Motor neuron (in vitro differentiated cells): Measurements from ENCODE around the gene FTSJ3. TPM values are rescaled to one million over a fixed set of nuclear protein-coding genes. Genes with fewer than 3 reads are reported as not detected.
"Not testable (repeated sequence)": the region's sequence is repeated elsewhere in the genome, so short reads cannot be mapped to it uniquely, and the experiment has no call there.

ENCODE experiments used
- ATAC-seq, 8 experiments: fragments of 200-7000 bp; cut with Tn5 transposase; replicated peaks in 6 of 8; 2 replicates each; pipeline ENCODE4 v1.8.0; 2021; ENCODE audit warnings: mild to moderate bottlenecking in 8 of 8, moderate library complexity in 8 of 8
- H3K27ac ChIP-seq, 2 donors: fragments of 250-450 bp; sonication (Bioruptor Pico); 2 replicates each; pipeline ENCODE4 v1.9.0; 2021; ENCODE audit warnings: antibody characterized with exemption in 2 of 2, mild to moderate bottlenecking in 2 of 2, moderate library complexity in 1 of 2
- H3K4me1 ChIP-seq, 2 donors: fragments of 250-450 bp; sonication (Bioruptor Pico); replicated peaks in 1 of 2; 2 replicates each; pipeline ENCODE4 v1.6.1; 2021; ENCODE audit warnings: antibody characterized with exemption in 2 of 2, mild to moderate bottlenecking in 2 of 2, moderate library complexity in 1 of 2
- H3K4me3 ChIP-seq, 5 donors: fragments of 250-450 bp; sonication (Bioruptor Pico); 2 replicates each; pipeline ENCODE4 v1.9.0; 2021; ENCODE audit warnings: antibody characterized with exemption in 5 of 5, mild to moderate bottlenecking in 5 of 5, moderate library complexity in 4 of 5
- WGBS, 10 experiments: fragments of 450-650 bp; shearing (Covaris generic); methylation state at CpG; one replicate each; pipeline ENCODE4 v1.0.0; 2022; 5-methylcytosine and 5-hydroxymethylcytosine counted together
- in situ Hi-C, 9 experiments: fragments of 400-800 bp; cut with MboI; loops; one replicate each; pipeline ENCODE4 v1.15.0; 2021; ENCODE audit warnings: low sequenced_read_pairs in 9 of 9, low pct_unique_long_range_greater_than_20kb in 2 of 9; ENCODE audit not compliant: unreplicated experiment in 9 of 9
- total RNA-seq, 8 experiments: library from RNA; unstranded; fragments of 300-600 nt; gene quantifications; 2 replicates each; pipeline versions ENCODE4 v1.2.3 to v1.2.4, GENCODE V29; 2022

FTSJ3 gene
- total RNA-seq = 10 to 100 TPM; 26.3 to 69.5 (median 38.7) TPM

GRCh38 chr17:63827002-63827800 lies at the start of gene FTSJ3, which contains the start of gene PSMC5:
Gene FTSJ3, minus strand, starts transcription at chr17:63827663. Its CDS starts 761 bp downstream, at chr17:63826902.
Gene PSMC5, plus strand, starts transcription at chr17:63827431. Its CDS starts 60 bp downstream, at chr17:63827491.
- Histone ChIP-seq H3K4me1 (peaks cover 9 to 10% of the 10 kb centered on the region in 2 donors), H3K27ac (peak within 1 kb of the TSS; percentile 97 to 99), H3K4me3 (peak within 1 kb of the TSS; percentile 72 to 95 (median 74))
- WGBS, 10 experiments = 0 to 7% (median 0%) methylated on average over 1 to 41 of the region's 58 CpGs; no CpG with 5 or more reads in 3 of the 10 experiments
- ATAC-seq = peak; percentile 90 to 95 (median 94)
- in situ Hi-C loops = no loop called here

DNA sequence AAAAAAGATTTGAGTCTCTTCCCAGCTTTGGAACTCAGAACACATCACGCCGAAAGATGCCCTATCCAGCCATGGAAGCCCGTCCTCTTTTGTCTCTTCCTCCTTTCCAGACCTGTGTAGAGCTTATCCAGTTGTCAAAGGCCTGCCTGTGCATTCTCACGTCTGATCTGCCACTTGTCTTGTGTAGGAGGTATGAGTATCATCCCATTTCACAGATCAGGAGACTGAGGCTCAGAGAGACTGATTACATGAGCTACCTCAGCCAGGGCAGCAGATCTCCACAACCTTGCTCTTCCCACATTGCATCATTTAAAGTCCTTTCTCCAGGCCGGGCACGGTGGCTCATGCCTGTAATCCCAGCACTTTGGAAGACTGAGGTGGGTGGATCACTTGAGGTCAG lies 47.2 kb upstream of the FTSJ3 start:
- H3K4me3 ChIP-seq, H3K4me1 ChIP-seq, ATAC-seq, H3K27ac ChIP-seq, in situ Hi-C loops: not testable (repeated sequence)
- WGBS, 10 experiments = 38 to 93% (median 40%) methylated on average over 2 to 4 of the region's 6 CpGs; no CpG with 5 or more reads in 7 of the 10 experiments

- in situ Hi-C loops, ATAC-seq, H3K4me3 ChIP-seq, H3K4me1 ChIP-seq, H3K27ac ChIP-seq: not testable (repeated sequence)
- WGBS, 10 experiments = no CpG with 5 or more reads among the region's 8 CpGs
These were observed 46.7 kb upstream of the FTSJ3 start for GRCh38 chr17:63874061-63874626.

- H3K4me1 ChIP-seq, in situ Hi-C loops, H3K4me3 ChIP-seq, ATAC-seq, H3K27ac ChIP-seq: not testable (repeated sequence)
- no CpG with 5 or more reads among the region's 7 CpGs for WGBS, 10 experiments
These were observed 46.1 kb upstream of the FTSJ3 start, which contains the start of gene CSH2 for GRCh38 chr17:63873577-63873976. Gene CSH2, minus strand, starts transcription at chr17:63873677. Its CDS starts 63 bp downstream, at chr17:63873614.

DNA sequence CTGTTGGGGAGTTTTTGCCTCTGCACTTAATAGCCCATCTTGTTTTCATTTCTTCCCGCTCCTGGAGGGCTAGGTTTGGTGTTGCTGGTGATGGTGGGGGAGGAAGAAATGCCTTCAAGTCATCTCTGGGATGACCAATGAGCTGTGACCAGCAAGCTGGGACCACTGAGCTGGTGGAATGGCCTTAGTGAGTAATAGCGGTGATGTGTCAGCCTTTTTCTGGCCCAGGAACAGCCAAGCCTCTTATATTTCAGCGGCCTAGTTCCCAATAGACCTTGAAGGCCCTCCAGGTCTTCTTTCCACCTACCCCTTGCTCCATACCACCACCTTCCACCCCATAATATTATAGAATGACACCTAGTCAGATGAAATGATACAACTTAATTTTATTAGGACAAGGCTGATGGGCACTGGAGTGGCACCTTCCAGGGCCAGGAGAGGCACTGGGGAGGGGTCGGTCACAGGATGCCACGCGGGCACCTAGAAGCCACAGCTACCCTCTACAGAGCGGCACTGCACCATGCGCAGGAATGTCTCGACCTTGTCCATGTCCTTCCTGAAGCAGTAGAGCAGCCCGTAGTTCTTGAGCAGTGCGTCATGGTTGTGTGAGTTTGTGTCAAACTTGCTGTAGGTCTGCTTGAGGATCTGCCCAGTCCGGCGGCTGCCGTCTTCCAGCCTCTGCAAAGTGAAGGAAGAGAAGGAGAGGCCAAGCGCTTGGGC lies 44.3 kb upstream of the FTSJ3 start:
- H3K27ac ChIP-seq, H3K4me1 ChIP-seq, in situ Hi-C loops, ATAC-seq, H3K4me3 ChIP-seq: not testable (repeated sequence)
- 60 to 82% methylated on average over 1 to 2 of the region's 15 CpGs; no CpG with 5 or more reads in 8 of the 10 experiments for WGBS, 10 experiments

DNA sequence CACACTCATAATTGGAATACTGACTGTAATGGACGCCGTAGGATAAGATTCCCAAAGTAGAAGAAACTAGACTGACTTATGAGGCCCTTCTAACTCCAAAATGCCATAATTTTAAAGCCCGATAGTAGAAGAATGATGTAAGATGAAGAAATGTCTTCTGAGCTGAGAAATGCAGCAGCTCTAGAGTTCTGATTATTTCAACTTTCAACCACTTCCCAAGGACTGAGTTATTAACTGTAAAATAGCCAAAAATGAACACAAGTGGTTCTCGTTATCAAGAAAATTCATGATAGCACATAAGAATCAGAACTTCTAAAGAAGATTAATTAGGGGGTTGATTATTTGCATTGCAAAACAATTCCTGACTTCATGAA lies 42.8 kb upstream of the FTSJ3 start:
- ATAC-seq, H3K4me1 ChIP-seq, H3K4me3 ChIP-seq, in situ Hi-C loops, H3K27ac ChIP-seq: not testable (repeated sequence)
- WGBS, 10 experiments = 14 to 95% (median 82%) methylated on average over 1 to 4 of the region's 4 CpGs; no CpG with 5 or more reads in 3 of the 10 experiments

- H3K27ac ChIP-seq, H3K4me1 ChIP-seq, in situ Hi-C loops, H3K4me3 ChIP-seq: not testable (repeated sequence)
- 0 to 100% (median 58%) methylated on average over 1 to 5 of the region's 9 CpGs; no CpG with 5 or more reads in 4 of the 10 experiments for WGBS, 10 experiments
- ATAC-seq = peak in 3 of 8 experiments; percentile 25 to 40 (median 38)
These were observed 42.2 kb upstream of the FTSJ3 start for GRCh38 chr17:63869491-63870291.

DNA sequence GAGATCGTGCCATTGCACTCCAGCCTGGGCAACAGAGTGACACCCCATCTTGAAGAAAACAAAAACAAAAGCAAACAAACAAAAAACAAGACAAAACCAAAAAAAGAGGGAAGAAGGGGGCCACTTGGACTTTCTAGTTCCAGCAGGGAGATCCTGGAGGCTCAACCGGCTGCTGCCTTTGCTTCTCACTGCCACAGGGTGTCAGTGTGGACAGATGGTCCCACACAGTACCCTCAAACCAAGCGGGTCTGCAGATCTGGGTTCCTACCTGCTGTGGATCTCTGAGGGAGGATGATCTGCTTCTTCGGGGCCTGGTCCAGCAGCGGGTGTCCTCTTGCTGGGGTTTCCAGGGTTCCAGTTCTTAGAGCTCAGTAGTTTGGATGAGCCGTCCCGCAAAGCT lies 39.2 kb upstream of the FTSJ3 start:
- 100% methylated on average over 1 of the region's 7 CpGs; no CpG with 5 or more reads in 6 of the 10 experiments for WGBS, 10 experiments
- H3K4me3 ChIP-seq, in situ Hi-C loops: not testable (repeated sequence)

DNA sequence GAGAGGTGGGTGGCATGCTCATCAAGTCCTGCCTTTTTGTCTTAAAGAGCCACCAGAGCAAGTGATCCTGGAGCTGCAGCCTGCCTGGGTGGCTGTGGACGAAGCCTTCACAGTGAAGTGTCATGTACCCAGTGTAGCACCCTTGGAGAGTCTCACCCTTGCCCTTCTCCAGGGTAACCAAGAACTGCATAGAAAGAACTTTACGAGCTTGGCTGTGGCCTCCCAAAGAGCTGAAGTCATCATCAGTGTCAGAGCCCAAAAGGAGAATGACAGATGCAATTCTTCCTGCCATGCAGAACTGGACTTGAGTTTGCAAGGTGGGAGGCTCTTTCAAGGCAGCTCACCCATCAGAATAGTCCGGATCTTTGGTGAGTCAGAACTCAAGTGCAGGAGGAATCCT lies 31.8 kb upstream of the FTSJ3 start:
- Histone ChIP-seq H3K4me3 (no peak overlapping the region), H3K4me1 (peaks cover 0 to 5% of the 10 kb centered on the region in 2 donors), H3K27ac (no peak overlapping the region)
- in situ Hi-C loops = no loop called here
- peak in 1 of 8 experiments; percentile 24 for ATAC-seq
- 46 to 80% (median 57%) methylated on average over 1 to 3 of the region's 3 CpGs; no CpG with 5 or more reads in 5 of the 10 experiments for WGBS, 10 experiments

More for the DNA sequence above, 39.2 kb upstream of the FTSJ3 start:
- not testable (repeated sequence) for H3K4me1 ChIP-seq, H3K27ac ChIP-seq
- ATAC-seq = peak in 4 of 8 experiments; percentile 16 to 68 (median 56)

DNA sequence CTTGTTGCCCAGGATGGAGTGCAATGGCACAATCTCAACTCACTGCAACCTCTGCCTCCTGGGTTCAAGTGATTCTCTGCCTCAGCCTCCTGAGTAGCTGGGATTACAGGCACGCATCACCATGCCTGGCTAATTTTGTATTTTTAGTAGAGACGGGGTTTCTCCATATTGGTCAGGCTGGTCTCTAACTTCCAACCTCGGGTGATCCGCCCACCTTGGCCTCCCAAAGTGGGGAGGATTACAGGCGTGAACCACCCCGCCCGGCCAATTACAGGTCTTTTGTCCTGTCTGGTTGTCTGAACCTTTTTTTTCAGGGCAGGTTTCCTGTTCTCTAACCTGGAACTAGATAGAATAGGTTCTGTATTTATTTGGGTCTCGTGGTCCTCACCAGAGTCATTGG lies 29.0 kb upstream of the FTSJ3 start:
- H3K4me3 ChIP-seq, in situ Hi-C loops, ATAC-seq, H3K4me1 ChIP-seq, H3K27ac ChIP-seq: not testable (repeated sequence)
- 24 to 100% (median 90%) methylated on average over 2 to 8 of the region's 8 CpGs; no CpG with 5 or more reads in 2 of the 10 experiments for WGBS, 10 experiments

DNA sequence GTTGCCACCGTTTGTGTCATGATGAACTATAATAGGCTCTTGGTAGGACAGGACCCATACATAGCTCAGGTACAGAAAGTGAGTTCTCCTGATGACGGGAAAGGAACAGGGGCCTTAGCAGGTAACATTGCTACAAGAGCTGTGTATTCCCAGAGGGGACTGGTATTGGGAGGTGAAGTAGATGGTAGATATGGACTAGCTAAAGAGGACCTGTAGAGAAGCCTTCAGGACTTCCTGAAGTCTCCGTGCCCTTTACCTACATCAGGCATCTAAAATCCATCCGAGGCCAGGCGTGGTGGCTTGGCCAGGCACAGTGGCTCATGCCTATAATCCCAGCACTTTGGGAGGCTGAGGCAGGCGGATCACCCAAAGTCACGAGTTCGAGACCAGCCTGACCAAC lies 27.7 kb upstream of the FTSJ3 start:
- in situ Hi-C loops = no loop called here
- ATAC-seq = no peak
- H3K4me3 ChIP-seq = no peak overlapping the region
- WGBS, 10 experiments = 0 to 87% (median 56%) methylated on average over 1 to 6 of the region's 8 CpGs; no CpG with 5 or more reads in 2 of the 10 experiments
- H3K27ac ChIP-seq = no peak overlapping the region
- peaks cover 0 to 5% of the 10 kb centered on the region in 2 donors for H3K4me1 ChIP-seq

DNA sequence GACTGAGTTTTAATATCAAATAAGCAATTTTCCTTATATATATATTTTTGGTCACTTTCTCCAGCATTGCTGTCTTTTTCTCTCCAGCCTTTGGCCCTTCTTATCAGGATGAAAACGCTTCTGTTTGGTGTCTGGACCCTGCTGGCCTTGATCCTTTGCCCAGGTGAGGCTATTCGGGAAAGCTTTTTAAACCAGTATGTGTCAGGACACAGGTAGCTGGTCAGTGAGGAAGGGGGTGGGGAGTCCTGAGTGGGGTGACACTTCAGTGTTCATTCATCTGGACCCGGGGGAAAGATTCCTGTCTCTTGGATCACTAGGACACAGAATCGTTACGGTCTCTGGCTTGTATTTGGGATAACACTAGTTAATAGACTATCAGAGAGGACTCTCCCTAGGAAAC lies 27.2 kb upstream of the FTSJ3 start:
- ATAC-seq = no peak
- Histone ChIP-seq H3K27ac (no peak overlapping the region), H3K4me1 (peaks cover 0 to 5% of the 10 kb centered on the region in 2 donors), H3K4me3 (no peak overlapping the region)
- in situ Hi-C loops = no loop called here
- WGBS, 10 experiments = 13 to 80% (median 58%) methylated on average over 1 to 5 of the region's 5 CpGs; no CpG with 5 or more reads in 2 of the 10 experiments
